GM18873 (cell line): ENCODE data around the gene NDUFS2.

Source experiments
- ATAC-seq: cut with Tn5 transposase; IDR thresholded peaks from one replicate; pipeline ENCODE4 v1.9.1; 2021; ENCODE audit warnings: mild to moderate bottlenecking, moderate library complexity, moderate number of reproducible peaks; ENCODE audit not compliant: unreplicated experiment, low FRiP score

The NDUFS2 gene

GRCh38 chr1:161192476-161193465 lies 9.4 kb upstream of the NDUFS2 start:
- ATAC-seq = no peak

- ATAC-seq = no peak
These were observed 8.5 kb upstream of the NDUFS2 start for GRCh38 chr1:161193561-161194235.

- no peak for ATAC-seq
These were observed 7.0 kb upstream of the NDUFS2 start for GRCh38 chr1:161195171-161195570.

GRCh38 chr1:161196111-161196510 lies 6.1 kb upstream of the NDUFS2 start:
- no peak for ATAC-seq

- no peak for ATAC-seq
These were observed 5.4 kb upstream of the NDUFS2 start for GRCh38 chr1:161196521-161197451.

GRCh38 chr1:161197560-161198193 lies 4.5 kb upstream of the NDUFS2 start:
- no peak for ATAC-seq

GRCh38 chr1:161198194-161198896 lies 3.8 kb upstream of the NDUFS2 start:
- no peak for ATAC-seq

GRCh38 chr1:161198897-161199431 lies 3.2 kb upstream of the NDUFS2 start, which contains the start of gene ADAMTS4:
TSS of gene ADAMTS4 (minus strand) at chr1:161199054. CDS start at chr1:161198627, 427 bp downstream.
- no peak for ATAC-seq

- no peak for ATAC-seq
These were observed 2.5 kb upstream of the NDUFS2 start for GRCh38 chr1:161199506-161200139.

GRCh38 chr1:161200421-161200991 lies 1.7 kb upstream of the NDUFS2 start:
- no peak for ATAC-seq

GRCh38 chr1:161200992-161201835 lies 953 bp upstream of the NDUFS2 start:
- ATAC-seq = no peak

GRCh38 chr1:161206411-161207140 lies 4.4 kb downstream of the NDUFS2 start:
- no peak for ATAC-seq

- no peak for ATAC-seq
These were observed 5.0 kb downstream of the NDUFS2 start for GRCh38 chr1:161207173-161207572.

GRCh38 chr1:161209790-161210409 lies 7.7 kb downstream of the NDUFS2 start:
- no peak for ATAC-seq

GRCh38 chr1:161214369-161214768 lies 12.2 kb downstream of the NDUFS2 start:
- ATAC-seq = no peak

GRCh38 chr1:161215076-161215475 lies 12.9 kb downstream of the NDUFS2 start, which contains the start of gene FCER1G:
TSS of gene FCER1G (plus strand) at chr1:161215295. CDS start at chr1:161215322, 27 bp downstream.
- ATAC-seq = no peak
